NCI-H345 (cell line): ENCODE results near the gene TUBGCP2.
A peak's percentile ranks its signal among the peaks of the same experiment; 100 is the strongest.
"Not testable (repeated sequence)": the region's sequence is repeated elsewhere in the genome, so short reads cannot be mapped to it uniquely, and the experiment has no call there.

Experiments
- DNase-seq: peaks from one replicate; lab custom pipeline; 2025; lab: John Stamatoyannopoulos, UW

The TUBGCP2 gene

DNA sequence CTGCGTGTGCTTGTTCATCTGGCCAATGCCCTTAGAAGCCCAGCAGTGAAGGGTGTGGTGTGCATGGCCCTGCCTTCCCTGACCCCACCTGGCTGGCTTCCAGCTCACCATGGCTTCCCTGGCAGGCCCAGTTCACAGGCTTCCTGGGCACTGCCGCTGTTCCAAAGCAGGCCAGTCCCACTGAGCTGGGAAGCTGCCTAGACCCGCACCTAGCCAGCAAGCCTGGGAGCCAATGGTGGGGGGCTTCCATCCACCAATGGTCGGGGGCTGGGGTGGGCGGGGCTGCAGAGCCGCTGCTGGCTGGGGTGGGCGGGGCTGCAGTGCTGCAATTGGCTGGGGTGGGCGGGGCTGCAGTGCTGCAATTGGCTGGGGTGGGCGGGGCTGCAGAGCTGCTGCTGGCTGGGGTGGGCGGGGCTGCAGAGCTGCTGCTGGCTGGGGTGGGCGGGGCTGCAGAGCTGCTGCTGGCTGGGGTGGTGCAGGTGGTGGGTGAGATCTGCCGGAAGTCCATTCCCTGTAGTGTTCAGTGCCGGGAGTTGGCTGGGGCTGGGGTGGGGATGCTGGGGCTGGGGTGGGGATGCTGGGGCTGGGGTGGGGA lies 15.6 kb upstream of the TUBGCP2 start:
- DNase-seq, result peak; percentile 78

DNA sequence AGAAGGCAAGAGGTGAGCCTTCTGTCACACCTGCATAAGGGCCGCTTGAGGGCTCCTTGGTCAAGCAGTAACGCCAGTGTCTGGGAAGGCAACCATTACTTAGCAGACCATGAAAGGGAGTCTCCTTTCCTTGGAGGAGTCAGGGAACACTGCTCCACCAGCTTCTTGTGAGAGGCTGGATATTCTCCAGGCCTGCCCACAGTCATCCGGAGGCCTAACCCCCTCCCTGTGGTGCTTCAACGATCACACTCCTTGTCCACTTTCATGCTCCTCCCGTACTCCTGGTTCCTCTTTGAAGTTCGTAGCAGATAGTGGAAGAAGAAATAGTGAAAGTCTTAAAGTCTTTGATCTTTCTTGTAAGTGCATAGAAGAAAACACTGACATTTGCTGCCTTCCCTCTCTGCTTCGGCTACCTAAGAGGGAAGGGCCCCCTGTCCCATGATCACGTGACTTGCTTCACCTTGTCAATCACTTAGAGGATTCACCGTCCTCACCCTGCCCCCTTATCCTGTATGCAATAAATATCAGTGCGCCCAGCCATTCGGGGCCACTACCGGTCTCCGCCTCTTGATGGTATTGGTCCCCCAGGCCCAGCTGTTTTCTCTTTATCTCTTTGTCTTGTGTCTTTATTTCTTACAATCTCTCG lies 13.5 kb upstream of the TUBGCP2 start:
- DNase-seq, result not testable (repeated sequence)

DNA sequence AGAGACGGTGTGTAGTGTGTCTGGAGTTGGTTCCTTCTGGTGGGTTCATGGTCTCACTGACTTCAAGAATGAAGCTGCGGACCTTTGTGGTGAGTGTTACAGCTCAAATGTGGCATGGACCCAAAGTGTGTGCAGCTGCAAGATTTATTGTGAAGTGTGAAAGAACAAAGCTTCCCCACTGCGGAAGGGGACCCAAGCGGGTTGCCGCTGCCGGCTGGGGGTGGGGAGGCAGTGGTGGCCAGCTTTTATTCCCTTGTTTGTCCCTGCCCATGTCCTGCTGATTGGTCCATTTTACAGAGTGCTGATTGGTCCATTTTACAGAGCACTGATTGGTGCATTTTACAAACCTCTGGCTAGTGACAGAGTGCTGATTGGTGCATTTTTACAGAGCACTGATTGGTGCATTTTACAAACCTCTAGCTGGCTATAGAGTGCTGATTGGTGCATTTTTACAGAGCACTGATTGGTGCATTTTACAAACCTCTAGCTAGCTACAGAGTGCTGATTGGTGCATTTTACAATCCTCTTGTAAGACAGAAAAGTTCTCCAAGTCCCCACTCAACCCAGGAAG lies 12.3 kb upstream of the TUBGCP2 start:
- not testable (repeated sequence) for DNase-seq

DNA sequence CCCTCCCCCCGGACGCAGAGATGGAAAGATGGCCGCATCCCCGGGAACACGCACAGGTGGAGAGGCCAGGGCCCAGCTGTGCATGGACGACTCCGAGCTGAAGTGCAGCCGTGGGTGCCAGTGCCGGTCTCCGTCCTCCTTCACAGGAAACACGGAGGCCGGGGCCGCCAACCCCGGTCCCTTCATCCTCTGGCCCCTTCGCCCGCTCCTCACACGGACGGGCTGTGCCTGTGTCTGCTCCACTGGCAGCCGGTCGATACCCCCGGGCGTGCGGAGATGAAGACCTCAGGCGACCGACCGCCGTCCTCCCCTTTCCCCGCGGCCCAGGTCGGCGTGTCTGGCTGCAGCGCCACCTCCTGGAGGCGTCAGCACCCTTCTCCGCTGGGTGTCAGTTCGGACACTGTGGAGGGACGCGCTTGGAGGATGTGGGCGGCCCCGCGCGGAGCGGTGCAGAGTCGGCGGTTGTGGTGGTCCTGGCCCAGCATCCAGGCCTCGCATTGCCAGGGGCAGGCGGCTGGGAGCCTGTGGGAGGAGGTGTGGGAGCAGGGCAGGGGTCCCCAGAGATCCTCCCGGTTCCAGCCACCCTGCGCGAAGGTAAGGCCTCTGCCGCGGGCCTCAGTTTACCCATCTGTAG lies 9.9 kb upstream of the TUBGCP2 start:
- DNase-seq, result peak; percentile 54

DNA sequence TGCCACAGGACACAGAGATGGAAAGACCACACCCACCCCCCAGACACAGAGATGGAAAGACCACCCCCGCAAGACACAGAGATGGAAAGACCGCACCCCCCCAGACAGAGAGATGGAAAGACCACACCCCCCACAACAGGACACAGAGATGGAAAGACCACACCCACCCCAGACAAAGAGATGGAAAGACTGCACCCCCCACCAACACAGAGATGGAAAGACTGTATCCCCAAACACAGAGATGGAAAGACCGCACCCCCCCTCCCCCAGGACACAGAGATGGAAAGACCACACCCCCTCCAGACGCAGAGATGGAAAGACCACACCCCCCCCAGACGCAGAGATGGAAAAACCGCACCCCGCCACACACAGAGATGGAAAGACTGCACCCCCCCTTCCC lies 8.1 kb upstream of the TUBGCP2 start:
- DNase-seq, result no peak

DNA sequence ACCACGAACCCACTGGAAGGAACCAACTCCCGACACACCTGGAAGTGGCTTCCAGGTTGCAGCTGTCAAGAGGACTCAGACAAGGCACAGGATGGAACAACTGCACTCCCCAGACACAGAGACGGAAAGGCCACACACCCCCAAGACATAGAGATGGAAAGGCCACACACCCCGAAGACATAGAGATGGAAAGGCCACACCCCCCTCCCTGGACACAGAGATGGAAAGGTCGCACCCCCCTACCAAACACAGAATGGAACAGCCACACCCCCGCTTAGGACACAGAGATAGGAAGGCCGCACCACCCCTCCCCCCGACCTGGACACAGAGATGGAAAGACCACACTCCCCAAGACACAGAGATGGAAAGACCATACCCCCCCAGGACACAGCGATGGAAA lies 7.6 kb upstream of the TUBGCP2 start:
- no peak for DNase-seq

DNA sequence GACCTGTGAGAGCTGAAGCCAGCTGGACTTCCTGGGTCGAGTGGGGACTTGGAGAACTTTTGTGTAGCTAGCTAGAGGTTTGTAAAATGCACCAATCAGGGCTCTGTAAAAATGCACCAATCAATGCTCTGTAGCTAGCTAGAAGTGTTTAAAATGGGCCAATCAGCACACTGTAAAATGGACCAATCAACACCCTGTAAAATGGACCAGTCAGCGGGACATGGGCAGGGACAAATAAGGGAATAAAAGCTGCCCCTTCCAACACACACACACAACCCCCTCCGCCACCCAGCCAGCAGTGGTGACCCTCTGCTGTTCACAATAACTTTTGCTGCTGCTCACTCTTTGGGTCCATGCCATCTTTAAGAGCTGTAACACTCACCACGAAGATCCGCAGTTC lies 7.2 kb upstream of the TUBGCP2 start:
- DNase-seq, result no peak

DNA sequence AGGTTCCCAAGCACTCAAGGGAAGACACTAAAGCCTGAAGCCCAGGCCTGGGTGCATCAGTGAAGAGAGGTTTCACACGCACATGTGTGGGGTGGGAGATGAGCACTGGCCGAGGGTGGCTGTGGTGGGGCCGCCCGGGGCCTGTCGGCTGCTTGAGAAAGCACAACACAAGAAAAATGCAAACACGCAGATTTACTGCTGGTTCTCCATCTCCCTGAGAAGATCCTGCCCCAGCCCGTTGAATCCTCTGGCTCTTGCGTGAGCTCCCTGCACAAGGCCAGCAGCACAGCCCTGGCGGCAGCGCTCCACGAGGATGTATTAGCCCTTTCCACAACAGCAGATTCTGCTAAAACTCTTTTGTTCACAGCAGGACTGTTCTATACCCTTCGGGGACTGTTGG lies 6.2 kb upstream of the TUBGCP2 start:
- no peak for DNase-seq

DNA sequence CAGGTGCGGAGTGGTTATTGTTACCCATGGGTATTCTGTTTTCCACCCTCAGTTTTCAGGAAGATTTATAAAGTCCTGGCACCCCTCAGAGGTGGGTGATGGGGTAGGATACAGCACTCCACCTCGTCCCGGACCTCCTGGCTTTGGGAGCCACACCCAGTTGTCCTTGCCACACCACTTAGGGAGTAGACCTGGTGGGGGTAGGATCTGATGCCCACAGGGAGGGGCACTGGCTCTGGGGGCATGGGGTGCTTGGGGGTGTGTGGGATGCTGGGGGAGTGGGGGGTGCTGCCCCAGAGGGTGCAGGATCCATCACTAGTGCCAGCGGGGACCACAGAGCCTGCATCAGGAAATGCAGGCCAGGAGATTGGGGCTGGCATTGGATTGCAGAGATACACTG lies 4.5 kb upstream of the TUBGCP2 start:
- no peak for DNase-seq

DNA sequence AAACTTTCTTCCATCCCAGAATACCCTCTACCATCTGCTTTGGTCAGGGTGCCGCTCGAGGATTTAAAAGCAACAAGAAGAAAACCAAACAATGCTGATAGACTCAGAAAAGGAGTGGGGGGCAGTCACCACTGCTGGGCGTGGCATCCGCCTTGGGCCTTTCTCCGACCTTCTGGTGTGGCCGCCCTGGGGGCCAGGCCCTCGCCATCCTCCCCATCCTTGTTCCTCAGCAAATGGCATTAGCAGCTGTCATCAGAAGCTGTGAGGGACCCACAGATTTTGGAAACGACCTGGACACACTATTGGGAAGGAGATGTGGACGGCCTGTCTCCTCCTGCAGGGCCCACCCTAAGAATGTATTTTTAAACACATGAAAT lies 4.1 kb upstream of the TUBGCP2 start:
- DNase-seq, result no peak

DNA sequence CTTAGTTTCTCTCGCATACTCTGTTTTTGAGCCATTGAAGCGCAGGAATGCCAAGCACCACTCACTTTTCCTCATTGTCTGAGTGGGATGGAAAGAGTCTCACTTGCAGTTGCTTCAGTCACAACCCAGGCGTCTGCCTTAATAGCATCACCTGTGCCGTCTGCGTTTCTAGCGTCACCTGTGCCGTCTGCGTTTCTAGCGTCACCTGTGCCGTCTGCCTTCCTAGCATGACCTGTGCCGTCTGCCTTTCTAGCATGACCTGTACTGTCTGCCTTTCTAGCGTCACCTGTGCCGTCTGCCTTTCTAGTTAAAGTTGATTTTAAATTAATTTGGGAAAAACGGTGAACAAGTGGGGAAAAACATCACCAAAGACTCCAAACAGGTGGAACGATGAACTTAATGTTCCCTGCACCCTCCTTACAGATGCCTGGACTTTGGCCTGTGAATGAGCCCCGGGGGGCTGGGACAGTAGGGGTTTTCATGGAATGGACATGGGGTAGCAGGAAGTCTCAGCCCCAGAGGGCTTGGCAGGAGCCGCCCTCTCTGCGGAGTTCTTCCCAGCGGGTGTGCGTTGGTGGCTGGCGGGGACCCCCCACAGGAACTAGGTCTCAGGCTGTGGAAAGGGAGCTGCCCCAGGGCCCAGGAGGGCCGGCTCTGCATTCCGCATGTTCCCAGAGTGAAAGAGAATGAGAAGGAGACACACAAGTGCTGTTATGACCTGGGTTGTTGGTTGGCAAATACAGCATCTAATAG lies 3.5 kb upstream of the TUBGCP2 start:
- DNase-seq, result no peak

DNA sequence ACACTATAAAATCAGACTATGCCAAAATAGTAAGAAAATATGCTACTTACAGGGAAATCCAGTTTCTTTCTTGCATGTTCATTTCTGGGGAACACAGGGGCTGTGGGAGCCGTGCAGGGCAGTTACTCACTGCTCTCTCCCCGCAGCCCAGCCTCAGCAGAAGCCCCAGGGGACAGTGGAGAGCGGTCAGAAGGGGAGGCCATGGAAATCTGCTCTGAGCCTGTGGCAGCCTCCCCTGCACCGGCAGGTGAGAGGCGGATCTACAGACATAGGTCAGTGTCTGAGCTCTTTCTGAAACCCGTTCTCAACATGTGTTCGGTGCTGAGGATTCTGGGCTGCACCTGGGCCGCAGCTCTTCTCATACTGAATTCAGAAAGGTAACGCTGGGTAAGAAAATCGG lies 2.9 kb upstream of the TUBGCP2 start:
- no peak for DNase-seq

DNA sequence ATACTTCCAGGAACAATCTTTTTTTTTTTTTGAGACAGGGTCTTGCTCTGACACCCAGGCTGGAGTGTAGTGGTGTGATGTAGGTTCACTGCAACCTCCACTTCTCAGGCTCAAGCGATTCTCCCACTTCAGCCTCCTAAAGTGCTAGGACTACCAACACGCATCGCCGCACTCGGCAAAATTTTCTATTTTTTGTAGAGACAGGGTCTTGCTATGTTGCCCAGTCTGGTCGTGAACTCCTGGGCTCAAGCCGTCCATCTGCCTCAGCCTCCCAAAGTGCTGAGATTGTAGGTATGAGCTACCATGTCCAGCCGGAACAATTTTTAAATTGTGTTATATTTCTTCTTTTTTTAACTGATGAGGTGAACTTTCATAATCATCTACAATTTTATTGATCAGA lies 2.1 kb upstream of the TUBGCP2 start:
- DNase-seq, result no peak

DNA sequence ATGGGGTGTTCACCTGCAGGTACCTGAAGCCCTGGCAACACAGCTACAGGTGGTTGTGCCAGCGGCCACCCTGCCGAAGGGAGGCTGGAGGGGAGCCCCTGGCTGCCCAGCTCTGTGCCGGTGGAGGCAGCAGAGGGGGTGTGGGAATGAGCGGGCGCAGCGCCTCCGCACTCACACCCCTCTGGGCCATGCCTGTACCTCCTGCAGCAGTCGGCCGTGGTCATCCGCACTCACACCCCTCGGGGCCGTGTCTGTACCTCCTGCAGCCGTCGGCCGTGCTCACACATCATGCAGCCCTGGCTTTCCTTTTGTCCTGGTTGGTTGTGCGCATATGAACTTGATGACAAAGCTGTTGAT lies 1.7 kb upstream of the TUBGCP2 start:
- DNase-seq, result no peak

DNA sequence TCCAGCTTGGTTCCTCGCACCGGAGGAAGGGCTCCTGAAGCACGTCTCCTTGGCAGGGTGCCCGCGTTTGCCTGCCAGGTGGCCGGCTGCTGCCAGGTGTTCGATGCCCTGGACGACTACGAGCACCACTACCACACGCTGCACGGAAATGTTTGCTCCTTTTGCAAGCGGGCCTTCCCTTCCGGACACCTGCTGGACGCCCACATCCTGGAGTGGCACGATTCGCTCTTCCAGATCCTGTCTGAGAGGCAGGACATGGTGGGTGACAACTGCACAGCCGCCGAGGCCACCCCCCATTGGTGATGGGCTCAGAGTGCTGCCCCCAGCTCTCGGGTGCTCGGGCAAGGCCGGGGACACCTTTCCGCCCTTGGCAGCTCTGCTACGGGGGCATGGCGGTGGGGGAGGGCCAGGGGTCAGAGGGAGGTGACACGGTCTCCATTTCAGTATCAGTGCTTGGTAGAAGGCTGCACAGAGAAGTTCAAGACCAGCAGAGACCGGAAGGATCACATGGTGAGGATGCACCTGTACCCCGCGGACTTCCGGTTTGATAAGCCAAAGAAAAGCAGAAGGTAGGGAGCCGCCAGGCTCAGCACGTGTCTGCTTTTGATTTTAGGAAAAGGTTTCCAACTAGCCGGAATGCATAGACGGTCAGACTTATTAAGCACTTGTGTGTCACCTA lies 1.2 kb upstream of the TUBGCP2 start:
- peak; percentile 67 for DNase-seq

DNA sequence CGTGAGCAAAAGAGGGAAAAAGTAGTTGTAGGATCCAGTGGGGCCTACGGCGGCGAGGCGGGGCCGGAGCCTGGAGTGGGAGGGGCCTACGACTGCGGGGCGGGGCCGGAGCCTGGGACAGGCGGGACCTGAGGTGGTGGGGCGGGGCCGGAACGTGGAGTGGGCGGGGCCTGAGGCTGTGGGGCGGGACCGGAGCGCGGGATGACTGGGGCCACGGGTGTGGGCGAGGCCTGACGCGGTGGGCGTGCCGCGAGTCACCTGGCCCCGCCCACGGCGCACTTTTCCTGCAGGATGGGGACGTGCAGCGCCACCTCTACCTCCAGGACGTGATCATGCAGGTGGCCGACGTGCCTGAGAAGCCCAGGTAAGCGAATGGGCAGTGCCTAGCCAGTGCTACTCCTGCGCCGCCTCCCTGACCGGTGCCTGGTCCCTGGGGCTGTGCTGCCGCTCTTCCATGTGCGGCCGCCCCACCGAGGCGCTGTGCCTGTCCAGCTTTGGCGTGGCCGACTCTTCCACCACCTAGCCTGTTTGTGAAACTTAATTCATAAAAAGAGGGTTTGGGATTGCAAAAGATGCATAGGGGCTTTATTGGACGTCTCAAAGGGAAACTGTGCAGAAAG lies 538 bp upstream of the TUBGCP2 start:
- DNase-seq, result peak; percentile 88

DNA sequence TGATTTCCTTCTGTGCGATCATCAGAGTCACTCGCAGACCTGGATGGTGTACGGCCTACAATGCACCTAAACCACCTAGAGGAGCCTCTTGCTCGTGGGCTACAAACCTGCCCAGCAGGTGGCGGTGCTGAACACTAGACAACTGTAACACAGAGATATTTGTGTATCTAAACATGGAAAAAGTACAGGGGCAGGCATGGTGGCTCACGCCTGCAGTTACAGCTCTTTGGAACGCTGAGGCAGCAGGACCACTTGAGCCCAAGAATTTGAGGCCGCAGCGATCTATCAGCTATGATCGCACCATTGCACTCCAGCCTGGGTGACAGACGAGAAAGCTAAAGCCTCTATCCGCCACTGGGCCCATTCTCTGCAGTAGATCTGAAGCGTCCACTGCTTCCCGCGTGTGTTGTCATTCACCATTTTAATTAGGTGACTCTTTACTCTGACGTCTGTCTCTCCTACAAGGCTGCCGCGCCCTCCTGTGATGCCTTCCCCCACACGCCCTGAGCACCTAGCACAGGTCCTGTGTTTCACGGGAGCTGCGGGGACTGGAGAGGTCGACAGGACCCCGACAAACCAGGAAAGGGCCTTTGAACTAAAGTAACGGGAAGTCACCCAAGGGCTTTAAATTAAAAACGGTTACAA lies 774 bp downstream of the TUBGCP2 start:
- peak; percentile 70 for DNase-seq

DNA sequence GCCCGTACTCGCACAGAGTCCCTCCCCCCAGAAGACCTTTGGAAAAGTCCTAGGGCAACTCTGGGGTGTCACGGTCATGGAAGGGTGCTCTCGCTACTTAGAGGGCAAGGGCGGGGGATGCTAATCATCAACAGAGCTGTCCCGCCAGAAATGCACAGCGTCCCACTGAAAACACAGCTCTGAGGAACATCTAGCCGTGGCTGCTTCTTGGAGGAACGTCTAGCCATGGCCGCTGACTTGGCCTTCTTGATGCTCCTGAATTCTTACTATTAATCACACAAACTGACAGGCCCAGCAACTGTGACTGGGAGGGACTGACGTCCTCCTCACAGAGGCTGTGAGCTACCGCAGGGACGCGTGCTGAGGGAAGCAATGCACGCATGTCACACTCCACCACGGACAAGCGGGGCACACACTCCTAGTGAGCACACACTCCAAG lies 1.7 kb downstream of the TUBGCP2 start:
- no peak for DNase-seq

DNA sequence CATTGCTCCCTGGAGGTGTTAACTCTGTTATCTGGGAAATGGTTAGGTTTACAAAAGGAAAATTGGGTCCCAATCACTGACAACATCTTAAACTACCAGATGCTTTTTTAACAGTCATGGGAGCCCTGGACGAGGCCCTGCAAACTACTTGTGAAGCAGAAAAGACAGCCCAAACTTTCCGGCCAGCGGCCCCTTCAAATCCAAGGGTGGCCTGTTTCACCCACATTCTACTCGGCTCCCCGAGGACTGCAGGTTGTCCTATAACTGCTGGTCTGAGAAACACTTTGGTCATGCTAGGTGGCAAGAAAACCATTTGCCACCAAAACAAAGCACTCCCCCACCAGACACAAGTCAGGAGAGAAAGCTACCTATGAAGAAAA lies 2.6 kb downstream of the TUBGCP2 start:
- DNase-seq, result no peak

DNA sequence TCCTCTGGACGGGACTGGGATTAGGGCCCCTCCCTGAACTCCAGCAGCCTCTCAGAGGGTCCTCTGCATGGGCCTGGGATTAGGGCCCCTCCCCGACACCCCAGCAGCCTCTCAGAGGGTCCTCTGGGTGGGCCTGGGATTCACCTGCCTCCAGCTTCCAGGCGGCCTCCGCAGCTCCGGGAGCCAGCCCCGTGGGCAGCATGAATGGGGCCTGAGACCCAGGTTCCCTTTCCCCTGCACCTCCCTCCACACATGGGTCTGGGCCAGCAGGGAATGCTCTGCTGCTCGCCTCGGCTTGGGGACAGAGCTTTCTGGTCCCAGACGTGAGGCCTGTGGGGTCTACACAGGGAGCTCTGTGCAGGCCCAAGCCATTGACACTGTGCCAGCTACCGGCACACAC lies 5.5 kb downstream of the TUBGCP2 start:
- DNase-seq, result no peak

DNA sequence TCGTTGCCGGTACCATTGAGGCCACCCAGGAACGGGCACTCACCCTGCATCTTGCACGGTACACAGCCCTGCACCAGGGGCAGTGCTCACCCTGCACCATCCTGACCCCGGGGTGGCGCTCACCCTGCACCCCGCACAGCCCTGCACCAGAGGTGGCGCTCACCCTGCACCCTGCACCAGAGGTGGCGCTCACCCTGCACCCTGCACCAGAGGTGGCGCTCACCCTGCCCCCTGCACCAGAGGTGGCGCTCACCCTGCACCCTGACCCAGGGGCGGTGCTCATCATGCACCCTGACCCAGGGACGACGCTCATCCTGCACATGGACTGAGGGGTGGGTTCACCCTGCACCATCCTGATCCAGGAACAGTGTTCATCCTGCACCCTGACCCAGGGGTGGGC lies 6.4 kb downstream of the TUBGCP2 start:
- DNase-seq, result no peak
